T-cell (primary cell): ENCODE data around the gene CFHR1. TPM values are rescaled to one million over a fixed set of nuclear protein-coding genes. Genes with fewer than 3 reads are reported as not detected.
"Not testable (repeated sequence)": the region's sequence is repeated elsewhere in the genome, so short reads cannot be mapped to it uniquely, and the experiment has no call there.

Source experiments
- ATAC-seq, 4 experiments: fragments of 200-7000 bp in 3 of 4; fragments of 150-1000 bp in 1 of 4; cut with Tn5 transposase; replicated peaks in 1 of 4; 1 replicate in 3 of 4; 2 replicates in 1 of 4; pipeline ENCODE4 v1.10.0; 2021; ENCODE audit warnings: moderate library complexity in 3 of 4, mild to moderate bottlenecking in 2 of 4, moderate number of reproducible peaks in 1 of 4
- CTCF ChIA-PET, 2 donors: fragments of 300-600 bp; sonication (Branson Sonifier 250); formaldehyde crosslinking; loops; one replicate each; lab custom pipeline; 2022; ENCODE audit warnings: antibody characterized with exemption in 2 of 2; lab: Charles Lee
- POLR2A ChIA-PET, 2 donors: fragments of 300-600 bp; sonication (Branson Sonifier 250); formaldehyde crosslinking; loops; one replicate each; lab custom pipeline; 2022; ENCODE audit warnings: antibody characterized with exemption in 2 of 2; lab: Charles Lee
- DNase-seq, 35 experiments: peaks; one replicate each; pipeline versions ENCODE4 v3.0.0 to v3.0.0-alpha.2; 2013 to 2023
- H3K27ac ChIP-seq: one replicate; pipeline ENCODE4 v1.5.1; 2013; ENCODE audit warnings: low read length
- H3K27me3 ChIP-seq, 2 experiments: replicated peaks in 1 of 2; 1 replicate in 1 of 2; 2 replicates in 1 of 2; pipeline versions ENCODE4 v1.6.1 to v1.7.0; 2013; ENCODE audit warnings: low read length in 1 of 2, mixed read lengths in 1 of 2; ENCODE audit not compliant: control insufficient read depth in 2 of 2, insufficient read depth in 2 of 2; ENCODE audit errors: extremely low read depth in 1 of 2
- H3K36me3 ChIP-seq, 2 donors: 1 replicate in 1 of 2; 2 replicates in 1 of 2; pipeline versions ENCODE4 v1.6.1 to v1.7.0; 2013; ENCODE audit warnings: low read length in 1 of 2; ENCODE audit not compliant: control insufficient read depth in 2 of 2, insufficient read depth in 1 of 2; ENCODE audit errors: extremely low read depth in 1 of 2
- H3K4me1 ChIP-seq, 2 experiments: 1 replicate in 1 of 2; 2 replicates in 1 of 2; pipeline versions ENCODE4 v1.6.1 to v1.7.0; 2013; ENCODE audit warnings: low read length in 2 of 2, mixed read lengths in 1 of 2; ENCODE audit not compliant: insufficient read depth in 2 of 2, control insufficient read depth in 1 of 2; ENCODE audit errors: extremely low read depth in 1 of 2
- H3K4me3 ChIP-seq, 2 donors: 1 replicate in 1 of 2; 2 replicates in 1 of 2; pipeline versions ENCODE4 v1.5.1 to v1.7.0; 2013; ENCODE audit warnings: mild to moderate bottlenecking in 2 of 2, low read length in 1 of 2, moderate library complexity in 1 of 2; ENCODE audit not compliant: control insufficient read depth in 1 of 2; ENCODE audit errors: extremely low read depth in 1 of 2
- H3K9me3 ChIP-seq: 2 replicates; pipeline ENCODE4 v1.7.0; 2013
- H3K27ac Mint-ChIP-seq, 2 donors: one replicate each; pipeline ENCODE4 v1.8.0; 2020 to 2021; ENCODE audit warnings: mild to moderate bottlenecking in 2 of 2, mixed read lengths in 2 of 2
- H3K27me3 Mint-ChIP-seq, 2 donors: one replicate each; pipeline ENCODE4 v1.8.0; 2021 to 2022; ENCODE audit warnings: mixed read lengths in 2 of 2
- H3K36me3 Mint-ChIP-seq: one replicate; pipeline ENCODE4 v1.8.0; 2021; ENCODE audit warnings: mixed read lengths
- H3K4me1 Mint-ChIP-seq, 3 donors: one replicate each; pipeline ENCODE4 v1.8.0; 2020 to 2022; ENCODE audit warnings: mixed read lengths in 3 of 3, mild to moderate bottlenecking in 1 of 3
- H3K4me3 Mint-ChIP-seq, 3 donors: one replicate each; pipeline ENCODE4 v1.8.0; 2020 to 2022; ENCODE audit warnings: mild to moderate bottlenecking in 3 of 3, mixed read lengths in 3 of 3, moderate library complexity in 3 of 3
- H3K9me3 Mint-ChIP-seq, 3 donors: one replicate each; pipeline ENCODE4 v1.8.0; 2020 to 2022; ENCODE audit warnings: mixed read lengths in 3 of 3
- WGBS: methylation state at CpG from one replicate; pipeline ENCODE4 v1.1.5; 2013; ENCODE audit warnings: missing lambda C conversion rate; ENCODE audit not compliant: insufficient coverage; 5-methylcytosine and 5-hydroxymethylcytosine counted together
- total RNA-seq, 35 experiments: library from RNA in 6 of 35; stranded (reverse) in 6 of 35; fragments of 120-200 nt in 1 of 35; gene quantifications; one replicate each; pipeline versions ENCODE4 v1.2.1 to v1.2.4 and lab custom pipeline; 2013 to 2026

CFHR1 gene
- 1 to 10 TPM in 1 of 5 donors, under 1 TPM in 1, not detected in 3; 0.41 to 1.3 TPM for total RNA-seq
- total RNA-seq (2013), result not detected
- 0 to 0.07 (median 0) reads per million in 29 experiments for total RNA-seq (lab: John Stamatoyannopoulos, UW)

GRCh38 chr1:196819531-196819930, at the start of gene CFHR1:
TSS of gene CFHR1 (plus strand) at chr1:196819731. CDS start at chr1:196819845, 114 bp downstream.
- H3K4me3 ChIP-seq, ATAC-seq, H3K9me3 Mint-ChIP-seq, H3K4me3 Mint-ChIP-seq, POLR2A ChIA-PET, CTCF ChIA-PET, H3K4me1 Mint-ChIP-seq, H3K36me3 Mint-ChIP-seq, H3K27me3 ChIP-seq, H3K27ac ChIP-seq, DNase-seq, H3K27me3 Mint-ChIP-seq, H3K4me1 ChIP-seq, H3K36me3 ChIP-seq, H3K9me3 ChIP-seq, H3K27ac Mint-ChIP-seq: not testable (repeated sequence)
- WGBS, result no CpG with 5 or more reads among the region's 1 CpG

- H3K27me3 Mint-ChIP-seq, DNase-seq, H3K27ac Mint-ChIP-seq, ATAC-seq, H3K27me3 ChIP-seq, POLR2A ChIA-PET, H3K4me1 Mint-ChIP-seq, H3K4me3 ChIP-seq, H3K36me3 ChIP-seq, H3K9me3 Mint-ChIP-seq, H3K27ac ChIP-seq, H3K36me3 Mint-ChIP-seq, H3K9me3 ChIP-seq, H3K4me3 Mint-ChIP-seq, CTCF ChIA-PET, H3K4me1 ChIP-seq: not testable (repeated sequence)
- WGBS, result 88% methylated on average over 1 of the region's 4 CpGs
Measured at GRCh38 chr1:196769823-196770222, 49.7 kb upstream of the CFHR1 start.

GRCh38 chr1:196773713-196774112, 45.8 kb upstream of the CFHR1 start:
- Histone ChIP-seq H3K36me3 (no peaks in the 10 kb centered on the region), H3K27ac (no peak overlapping the region), H3K27me3 (no peaks in the 10 kb centered on the region), H3K9me3 (no peaks in the 10 kb centered on the region), H3K4me1 (no peaks in the 10 kb centered on the region), H3K4me3 (no peak overlapping the region)
- DNase-seq (no peak), ATAC-seq (no peak)
- no peaks in the 10 kb centered on the region for H3K4me1 Mint-ChIP-seq
- H3K36me3 Mint-ChIP-seq, result no peaks in the 10 kb centered on the region
- CTCF ChIA-PET, result no interaction called here
- H3K27ac Mint-ChIP-seq, result no peak overlapping the region
- POLR2A ChIA-PET, result no interaction called here
- no CpG with 5 or more reads among the region's 1 CpG for WGBS
- H3K4me3 Mint-ChIP-seq, result no peak overlapping the region
- H3K9me3 Mint-ChIP-seq, result no peaks in the 10 kb centered on the region
- H3K27me3 Mint-ChIP-seq, result no peaks in the 10 kb centered on the region

- no peaks in the 10 kb centered on the region for H3K4me1 ChIP-seq
- H3K4me3 ChIP-seq, result no peak overlapping the region
- DNase-seq, result no peak
- POLR2A ChIA-PET, result no interaction called here
- H3K9me3 ChIP-seq, result no peaks in the 10 kb centered on the region
- CTCF ChIA-PET, result no interaction called here
- no peak for ATAC-seq
- no peak overlapping the region for H3K27ac Mint-ChIP-seq
- H3K4me1 Mint-ChIP-seq, result no peaks in the 10 kb centered on the region
- no peaks in the 10 kb centered on the region for H3K9me3 Mint-ChIP-seq
- H3K36me3 Mint-ChIP-seq, result no peaks in the 10 kb centered on the region
- no peaks in the 10 kb centered on the region for H3K36me3 ChIP-seq
- H3K27ac ChIP-seq, result no peak overlapping the region
- no CpG with 5 or more reads among the region's 2 CpGs for WGBS
- no peaks in the 10 kb centered on the region for H3K27me3 Mint-ChIP-seq
- no peaks in the 10 kb centered on the region for H3K27me3 ChIP-seq
- H3K4me3 Mint-ChIP-seq, result no peak overlapping the region
Measured at GRCh38 chr1:196774175-196774574, 45.4 kb upstream of the CFHR1 start.

- no peak for DNase-seq
- Histone ChIP-seq H3K4me1 (no peaks in the 10 kb centered on the region), H3K9me3 (no peaks in the 10 kb centered on the region), H3K27me3 (no peaks in the 10 kb centered on the region), H3K27ac (no peak within 1 kb of the TSS), H3K4me3 (no peak within 1 kb of the TSS), H3K36me3 (no peaks in the 10 kb centered on the region)
- Mint-ChIP-seq H3K4me1 (no peaks in the 10 kb centered on the region), H3K4me3 (no peak within 1 kb of the TSS), H3K36me3 (no peaks in the 10 kb centered on the region), H3K27ac (no peak within 1 kb of the TSS), H3K9me3 (no peaks in the 10 kb centered on the region), H3K27me3 (no peaks in the 10 kb centered on the region)
- ATAC-seq, result no peak
- ChIA-PET CTCF (no interaction called here), POLR2A (no interaction called here)
Measured at GRCh38 chr1:196774603-196775002, 44.9 kb upstream of the CFHR1 start, which contains the start of gene CFHR3. TSS of gene CFHR3 (plus strand) at chr1:196774840. CDS start at chr1:196774887, 47 bp downstream.

GRCh38 chr1:196777603-196778002, 41.9 kb upstream of the CFHR1 start:
- CTCF ChIA-PET, result no interaction called here
- no peak overlapping the region for H3K27ac ChIP-seq
- no peaks in the 10 kb centered on the region for H3K9me3 ChIP-seq
- Mint-ChIP-seq H3K27ac (no peak overlapping the region), H3K4me3 (no peak overlapping the region), H3K4me1 (no peaks in the 10 kb centered on the region), H3K36me3 (no peaks in the 10 kb centered on the region), H3K9me3 (peaks cover 0 to 2% (median 0%) of the 10 kb centered on the region in 3 donors), H3K27me3 (no peaks in the 10 kb centered on the region)
- no peak for DNase-seq
- 94% methylated on average over 9 of the region's 13 CpGs for WGBS
- POLR2A ChIA-PET, result no interaction called here
- no peaks in the 10 kb centered on the region for H3K36me3 ChIP-seq
- ATAC-seq, result no peak
- no peaks in the 10 kb centered on the region for H3K4me1 ChIP-seq
- no peaks in the 10 kb centered on the region for H3K27me3 ChIP-seq
- H3K4me3 ChIP-seq, result no peak overlapping the region

GRCh38 chr1:196779093-196779492, 40.4 kb upstream of the CFHR1 start:
- WGBS, result no CpG with 5 or more reads among the region's 1 CpG
- DNase-seq (no peak), ATAC-seq (no peak)
- H3K4me1 Mint-ChIP-seq, result no peaks in the 10 kb centered on the region
- Histone ChIP-seq H3K4me1 (no peaks in the 10 kb centered on the region), H3K9me3 (no peaks in the 10 kb centered on the region), H3K36me3 (no peaks in the 10 kb centered on the region), H3K4me3 (no peak overlapping the region), H3K27me3 (no peaks in the 10 kb centered on the region), H3K27ac (no peak overlapping the region)
- H3K4me3 Mint-ChIP-seq, result no peak overlapping the region
- H3K36me3 Mint-ChIP-seq, result no peaks in the 10 kb centered on the region
- no peak overlapping the region for H3K27ac Mint-ChIP-seq
- CTCF ChIA-PET, result no interaction called here
- H3K27me3 Mint-ChIP-seq, result no peaks in the 10 kb centered on the region
- POLR2A ChIA-PET, result no interaction called here
- H3K9me3 Mint-ChIP-seq, result peaks cover 0 to 7% (median 0%) of the 10 kb centered on the region in 3 donors
